ENCODE data around the gene PRRG1.
"Not testable (repeated sequence)": the region's sequence is repeated elsewhere in the genome, so short reads cannot be mapped to it uniquely, and the experiment has no call there.

The PRRG1 gene

GRCh38 chrX:37378830-37379229, 29.7 kb downstream of the PRRG1 start:
- no peak for DNase-seq (ENCODE audit: low read depth)

DNA sequence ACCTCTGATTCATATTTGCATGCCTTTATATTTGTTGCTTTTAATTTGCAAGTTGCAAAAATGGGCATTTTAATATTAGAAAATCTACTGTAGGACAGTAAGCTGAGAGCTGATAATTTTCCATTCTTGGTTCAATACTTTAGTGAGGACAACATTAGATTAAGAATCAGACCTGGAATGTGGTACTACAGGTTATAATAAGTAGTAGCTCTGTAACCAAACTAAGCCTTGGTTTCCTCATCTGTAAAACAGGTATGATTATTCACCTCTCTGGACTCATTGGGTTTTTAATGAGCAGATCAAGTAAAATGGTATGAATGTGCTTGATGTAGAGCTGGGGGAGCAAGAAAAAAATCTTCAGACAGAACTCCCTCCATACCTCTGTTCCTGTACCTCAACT, 31.1 kb downstream of the PRRG1 start:
- no peak for DNase-seq (ENCODE audit: low read depth)

- no peak for DNase-seq (ENCODE audit: low read depth)
Measured at GRCh38 chrX:37380924-37381323, 31.8 kb downstream of the PRRG1 start.

GRCh38 chrX:37383313-37383712, 34.1 kb downstream of the PRRG1 start:
- no peak for DNase-seq (ENCODE audit: low read depth)

DNA sequence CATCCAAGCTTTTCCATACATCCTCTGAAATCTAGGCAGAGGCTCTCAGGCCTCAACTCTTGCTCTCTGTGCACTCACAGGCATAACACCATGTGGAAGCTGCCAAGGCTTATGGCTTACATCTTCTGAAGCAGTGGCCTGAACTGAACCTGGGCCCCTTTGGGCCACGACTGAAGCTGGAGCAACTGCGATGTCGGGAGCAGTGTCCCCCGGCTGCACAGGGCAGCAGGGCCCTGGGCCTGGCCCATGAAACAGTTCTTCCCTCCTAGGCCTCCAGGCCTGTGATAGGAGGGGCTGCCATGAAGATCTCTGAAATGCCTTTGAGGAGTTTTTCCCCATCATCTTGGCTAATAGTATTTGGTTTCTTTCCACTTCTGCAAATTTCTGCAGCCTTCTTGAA, 39.2 kb downstream of the PRRG1 start:
- no peak for DNase-seq (ENCODE audit: low read depth)

GRCh38 chrX:37405956-37406355, 56.8 kb downstream of the PRRG1 start:
- no peak for DNase-seq (ENCODE audit: low read depth)

GRCh38 chrX:37407736-37408135, 58.6 kb downstream of the PRRG1 start:
- no peak for DNase-seq (ENCODE audit: low read depth)

DNA sequence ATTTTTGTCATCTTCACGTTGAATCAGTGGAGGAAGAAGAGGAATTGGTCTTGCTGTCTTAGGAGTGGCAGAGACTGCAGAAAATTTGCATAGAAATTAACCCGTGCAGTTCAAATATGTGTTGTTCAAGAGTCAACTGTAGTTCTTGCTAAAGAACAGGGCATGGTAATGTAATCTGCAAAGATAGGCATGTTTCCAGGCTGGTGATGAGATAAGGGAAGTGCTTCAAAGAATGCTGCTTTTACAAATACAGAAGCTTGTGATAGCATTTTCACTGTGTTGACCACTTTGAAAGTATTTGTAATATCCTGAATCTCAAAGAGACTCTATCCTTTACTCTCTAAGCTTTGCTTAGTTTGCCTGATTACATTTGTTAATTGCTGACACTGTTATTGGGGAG, 60.1 kb downstream of the PRRG1 start:
- no peak for DNase-seq (ENCODE audit: low read depth)

GRCh38 chrX:37420185-37420584, 71.0 kb downstream of the PRRG1 start:
- no peak for DNase-seq (ENCODE audit: low read depth)

DNA sequence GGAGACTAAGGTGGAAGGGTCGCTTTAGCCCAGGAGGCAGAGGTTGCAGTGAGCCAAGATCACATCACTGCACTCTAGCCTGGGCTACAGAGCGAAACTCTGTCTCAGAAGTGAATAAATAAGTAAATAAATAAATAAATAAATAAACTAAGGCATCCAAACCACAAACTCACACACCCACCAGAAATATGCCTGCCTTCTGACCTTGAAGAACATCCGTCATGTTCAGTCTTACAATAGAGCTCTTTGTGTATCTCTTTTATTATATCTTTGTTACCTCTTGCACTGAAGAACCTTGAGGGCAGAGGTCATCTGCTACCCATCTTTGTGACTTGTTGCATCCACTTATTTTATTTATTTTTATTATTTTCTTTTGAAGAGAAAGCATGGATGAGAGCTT, 71.6 kb downstream of the PRRG1 start:
- no peak for DNase-seq (ENCODE audit: low read depth)

DNA sequence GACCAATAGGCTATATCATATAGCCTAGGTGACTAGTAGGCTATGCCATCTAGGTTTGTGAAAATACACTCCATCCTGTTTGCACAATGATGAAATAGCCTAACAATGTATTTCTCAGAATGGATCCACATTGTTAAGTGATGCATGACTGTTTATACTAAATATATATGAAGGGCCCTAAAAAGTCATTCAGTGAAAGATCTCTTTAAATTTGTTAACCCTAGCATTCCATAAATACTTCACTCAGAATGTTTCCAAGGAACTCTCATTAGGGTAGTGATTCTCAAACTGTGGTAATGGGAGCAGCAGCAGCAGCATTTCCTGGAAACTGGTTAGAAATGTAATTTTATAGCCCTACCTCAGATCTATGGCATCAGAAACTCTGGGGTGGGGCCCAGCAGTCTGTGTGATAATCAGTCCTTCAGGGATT, 74.9 kb downstream of the PRRG1 start:
- DNase-seq (ENCODE audit: low read depth), result no peak

DNA sequence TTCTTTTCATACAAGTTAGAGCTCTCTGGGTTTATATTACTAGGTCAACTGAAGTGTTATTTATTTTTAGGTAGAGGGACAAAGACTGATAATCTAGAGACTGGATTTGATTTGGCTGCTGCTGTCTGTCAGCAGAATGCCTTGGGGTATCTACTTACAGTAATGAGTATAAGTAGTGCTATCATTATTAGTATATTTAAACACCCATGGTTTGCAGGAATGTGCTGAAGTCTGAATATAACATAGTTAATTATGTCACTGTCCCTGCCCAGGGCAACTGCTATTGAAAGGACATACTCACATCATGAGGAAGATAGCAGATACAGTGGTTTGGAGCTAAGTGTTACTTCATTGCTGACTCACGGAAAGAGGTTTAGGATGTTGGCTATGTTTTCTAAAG, 76.2 kb downstream of the PRRG1 start:
- DNase-seq (ENCODE audit: low read depth), result no peak

DNA sequence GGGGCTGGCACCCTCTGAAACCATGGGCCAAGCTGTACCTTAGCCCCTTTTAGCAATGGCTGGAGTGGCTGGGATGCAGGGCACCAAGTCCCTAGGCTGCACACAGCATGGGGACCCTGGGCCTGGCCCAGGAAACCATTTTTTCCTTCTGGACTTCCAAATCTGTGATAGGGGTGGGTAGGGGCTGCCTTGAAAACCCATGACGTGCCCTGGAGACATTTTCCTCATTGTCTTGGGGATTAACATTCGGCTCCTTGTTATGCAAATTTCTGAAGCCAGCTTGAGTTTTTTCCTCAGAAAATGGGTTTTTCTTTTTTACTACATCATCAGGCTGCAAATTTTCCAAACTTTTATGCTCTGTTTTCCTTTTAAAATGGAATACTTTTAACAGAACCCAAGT, 79.8 kb downstream of the PRRG1 start:
- not testable (repeated sequence) for DNase-seq (ENCODE audit: low read depth)

GRCh38 chrX:37434362-37434761, 85.2 kb downstream of the PRRG1 start:
- DNase-seq (ENCODE audit: low read depth), result no peak

GRCh38 chrX:37437160-37437559, 88.0 kb downstream of the PRRG1 start:
- DNase-seq (ENCODE audit: low read depth), result no peak

- no peak for DNase-seq (ENCODE audit: low read depth)
Measured at GRCh38 chrX:37441377-37441776, 92.2 kb downstream of the PRRG1 start.

GRCh38 chrX:37445182-37445581, 96.0 kb downstream of the PRRG1 start:
- no peak for DNase-seq (ENCODE audit: low read depth)

GRCh38 chrX:37453821-37454220, 104.7 kb downstream of the PRRG1 start:
- DNase-seq (ENCODE audit: low read depth), result no peak

GRCh38 chrX:37454537-37455285, 105.5 kb downstream of the PRRG1 start:
- no peak for DNase-seq (ENCODE audit: low read depth)

GRCh38 chrX:37455381-37455780, 106.2 kb downstream of the PRRG1 start:
- no peak for DNase-seq (ENCODE audit: low read depth)

- DNase-seq (ENCODE audit: low read depth), result not testable (repeated sequence)
Measured at GRCh38 chrX:37460285-37460684, 111.1 kb downstream of the PRRG1 start.

GRCh38 chrX:37462346-37462745, 113.2 kb downstream of the PRRG1 start:
- DNase-seq (ENCODE audit: low read depth), result no peak

DNA sequence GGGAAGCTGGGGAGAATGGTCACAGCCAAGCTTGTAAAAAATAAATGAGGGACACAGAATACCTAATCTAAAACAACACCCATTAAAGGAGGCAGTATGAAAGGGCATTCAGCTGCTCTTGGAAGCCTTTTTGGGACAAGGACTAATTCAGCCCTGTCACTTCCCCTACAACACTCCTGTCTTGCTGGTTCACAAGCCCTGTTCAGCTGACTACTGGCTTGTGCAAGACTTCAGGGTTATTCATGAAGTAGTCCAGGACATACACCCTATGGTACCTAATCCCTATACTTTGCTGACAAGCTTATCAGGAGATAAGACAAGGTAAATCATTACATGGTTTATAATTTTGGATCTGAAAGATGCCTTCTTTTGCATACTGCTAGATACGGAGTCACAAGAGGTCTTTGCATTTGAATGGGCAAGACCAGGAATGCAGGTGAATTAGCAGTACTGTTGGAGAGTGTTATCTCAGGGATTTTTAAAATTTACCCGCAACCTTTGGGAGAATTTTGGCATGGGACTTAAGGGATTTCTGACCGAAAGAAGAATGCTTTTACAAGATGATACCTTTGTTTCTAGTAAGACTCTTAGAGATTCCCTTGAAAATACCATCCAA, 119.1 kb downstream of the PRRG1 start:
- no peak for DNase-seq (ENCODE audit: low read depth)

GRCh38 chrX:37470711-37471110, 121.5 kb downstream of the PRRG1 start:
- DNase-seq (ENCODE audit: low read depth), result no peak

Measured in stimulated activated CD8-positive, alpha-beta memory T cell treated with anti-CD3 and anti-CD28 coated beads, Interleukin-15, amount 100 ng/mL, for 1 hour (primary cell).